HCT116 (cell line): ENCODE measurements around the gene PREP. TPM values are rescaled to one million over a fixed set of nuclear protein-coding genes. Genes with fewer than 3 reads are reported as not detected.

Experiments used
- ATAC-seq: fragments of 200-7000 bp; cut with Tn5 transposase; 2 replicates; pipeline ENCODE4 v1.9.1; 2020; ENCODE audit warnings: mild to moderate bottlenecking, moderate library complexity
- BruUV-seq: library from RNA; stranded (reverse); fragments of 400-500 nt; replicated peaks from 2 replicates; lab custom pipeline; 2021; lab: Mats Ljungman, UMichigan
- CTCF ChIA-PET: fragments of 300-600 bp; sonication (Branson Sonifier 250); formaldehyde crosslinking; loops from one replicate; lab custom pipeline; 2021; ENCODE audit warnings: antibody characterized with exemption; lab: Charles Lee
- POLR2A ChIA-PET: fragments of 300-600, 350-600 bp; sonication (Branson Sonifier 250); formaldehyde crosslinking; loops from one replicate; lab custom pipeline; 2021; ENCODE audit warnings: antibody characterized with exemption; lab: Charles Lee
- RAD21 ChIA-PET, 2 experiments: fragments of 300-600 bp; sonication (Branson Sonifier 250); formaldehyde crosslinking; loops; one replicate each; lab custom pipeline; 2023; ENCODE audit warnings: low total read pairs in 2 of 2; ENCODE audit not compliant: uncharacterized antibody in 2 of 2, unreplicated experiment in 2 of 2, low non-redundant PET in 1 of 2; lab: Charles Lee
- DNase-seq: peaks from one replicate; pipeline ENCODE4 v3.0.0-alpha.2; 2010; ENCODE audit warnings: low read depth, low spot score
- H2AFZ ChIP-seq: fragments of 200-600 bp; shearing (Covaris generic), sonication (generic); 2 replicates; pipeline ENCODE4 v1.6.1; 2017; ENCODE audit warnings: low read depth, mixed run types, mixed read lengths, antibody characterized with exemption, low read length; ENCODE audit not compliant: poor library complexity, severe bottlenecking
- H3K27ac ChIP-seq: 2 replicates; pipeline ENCODE4 v1.5.1; 2012; ENCODE audit warnings: low read depth, low read length
- H3K27me3 ChIP-seq: fragments of 200-600 bp; sonication (generic); 2 replicates; pipeline ENCODE4 v1.6.1; 2016; ENCODE audit warnings: mixed run types, low read length, mixed read lengths; ENCODE audit not compliant: insufficient read depth
- H3K36me3 ChIP-seq, 2 experiments: fragments of 200-500 bp in 1 of 2; fragments of 200-600 bp in 1 of 2; sonication (Bioruptor generic) in 1 of 2; sonication (generic) in 1 of 2; 2 replicates each; pipeline versions ENCODE4 v1.5.1 to v1.6.1; 2014 to 2016; ENCODE audit warnings: low read length in 2 of 2, inconsistent platforms in 1 of 2, mixed read lengths in 1 of 2, mixed run types in 1 of 2; ENCODE audit not compliant: insufficient read depth in 2 of 2, control insufficient read depth in 1 of 2
- H3K4me1 ChIP-seq, 2 experiments: fragments of 200-600 bp in 1 of 2; sonication (generic) in 1 of 2; 2 replicates each; pipeline versions ENCODE4 v1.5.1 to v1.6.1; 2012 to 2017; ENCODE audit warnings: low read length in 2 of 2, inconsistent platforms in 1 of 2, mild to moderate bottlenecking in 1 of 2, mixed read lengths in 1 of 2, mixed run types in 1 of 2, moderate library complexity in 1 of 2; ENCODE audit not compliant: insufficient read depth in 2 of 2, control insufficient read depth in 1 of 2
- H3K4me2 ChIP-seq: fragments of 200-600 bp; sonication (generic); 2 replicates; pipeline ENCODE4 v1.6.1; 2017; ENCODE audit warnings: mixed run types, low read length, mixed read lengths
- H3K4me3 ChIP-seq, 2 experiments: fragments of 200-600 bp in 1 of 2; sonication (generic) in 1 of 2; replicated peaks in 1 of 2; 2 replicates each; pipeline ENCODE4 v1.5.1; 2011 to 2016; ENCODE audit warnings: low read length in 2 of 2, control low read depth in 1 of 2, low read depth in 1 of 2, mild to moderate bottlenecking in 1 of 2, mixed read lengths in 1 of 2, mixed run types in 1 of 2
- H3K79me2 ChIP-seq: fragments of 200-600 bp; sonication (generic); 2 replicates; pipeline ENCODE4 v1.6.1; 2017; ENCODE audit warnings: mild to moderate bottlenecking, mixed run types, low read length, moderate library complexity, mixed read lengths; ENCODE audit not compliant: insufficient read depth
- H3K9ac ChIP-seq: fragments of 200-600 bp; sonication (generic); 2 replicates; pipeline ENCODE4 v1.6.1; 2016; ENCODE audit warnings: low read length, mixed read lengths
- H3K9me2 ChIP-seq: fragments of 200-600 bp; sonication (generic), shearing (Covaris generic); 2 replicates; pipeline ENCODE4 v1.6.1; 2017; ENCODE audit warnings: mixed run types, mild to moderate bottlenecking, moderate library complexity; ENCODE audit not compliant: insufficient read depth
- H3K9me3 ChIP-seq, 2 experiments: fragments of 200-500 bp in 1 of 2; fragments of 200-600 bp in 1 of 2; sonication (Bioruptor generic) in 1 of 2; sonication (generic) in 1 of 2; 2 replicates each; pipeline ENCODE4 v1.6.1; 2014 to 2017; ENCODE audit warnings: low read length in 2 of 2, mixed read lengths in 2 of 2, inconsistent platforms in 1 of 2, low read depth in 1 of 2, mild to moderate bottlenecking in 1 of 2, mixed run types in 1 of 2, moderate library complexity in 1 of 2; ENCODE audit not compliant: control insufficient read depth in 1 of 2, insufficient read depth in 1 of 2
- H4K20me1 ChIP-seq: fragments of 200-600 bp; sonication (generic), shearing (Covaris generic); 2 replicates; pipeline ENCODE4 v1.6.1; 2017; ENCODE audit warnings: mixed run types, mild to moderate bottlenecking, moderate library complexity; ENCODE audit not compliant: insufficient read depth
- CBX3 ChIP-seq: IDR thresholded peaks from 2 replicates; pipeline ENCODE4 v1.6.1; 2012; ENCODE audit warnings: low read depth
- CEBPB ChIP-seq: IDR thresholded peaks from 2 replicates; pipeline ENCODE4 v1.6.1; 2012; ENCODE audit warnings: low read depth
- EGR1 ChIP-seq: IDR thresholded peaks from 2 replicates; pipeline ENCODE4 v1.6.1; 2012; ENCODE audit warnings: low read depth
- ELF1 ChIP-seq: IDR thresholded peaks from 2 replicates; pipeline ENCODE4 v1.6.1; 2012; ENCODE audit warnings: low read depth, borderline replicate concordance
- FOSL1 ChIP-seq: IDR thresholded peaks from 2 replicates; pipeline ENCODE4 v1.6.1; 2012; ENCODE audit warnings: low read depth
- JUND ChIP-seq: IDR thresholded peaks from 2 replicates; pipeline ENCODE4 v1.6.1; 2012
- POLR2AphosphoS5 ChIP-seq: IDR thresholded peaks from 2 replicates; pipeline ENCODE4 v1.6.1; 2011; ENCODE audit warnings: mild to moderate bottlenecking, low read depth, low read length, moderate library complexity
- RAD21 ChIP-seq: IDR thresholded peaks from 2 replicates; pipeline ENCODE4 v1.6.1; 2012; ENCODE audit warnings: low read depth, mild to moderate bottlenecking
- SP1 ChIP-seq: IDR thresholded peaks from 2 replicates; pipeline ENCODE4 v1.6.1; 2012; ENCODE audit warnings: low read depth
- SRF ChIP-seq: IDR thresholded peaks from 2 replicates; pipeline ENCODE4 v1.6.1; 2012; ENCODE audit warnings: low read depth
- TCF7L2 ChIP-seq: IDR thresholded peaks from 2 replicates; pipeline ENCODE4 v1.7.0; 2011; ENCODE audit warnings: borderline replicate concordance, inconsistent platforms; ENCODE audit not compliant: insufficient read depth, insufficient read length; ENCODE audit errors: extremely low read depth
- YY1 ChIP-seq: IDR thresholded peaks from 2 replicates; pipeline ENCODE4 v1.6.1; 2011; ENCODE audit warnings: low read length, low read depth, moderate library complexity, mild to moderate bottlenecking; ENCODE audit not compliant: insufficient replicate concordance; ENCODE audit errors: extremely low read depth
- ZFX ChIP-seq: fragments of 450-650 bp; IDR thresholded peaks from 2 replicates; pipeline ENCODE4 v1.6.1; 2017
- ZNF274 ChIP-seq: fragments of 200-500 bp; sonication (Bioruptor generic); IDR thresholded peaks from 2 replicates; pipeline ENCODE4 v1.6.1; 2014; ENCODE audit warnings: mild to moderate bottlenecking, low read depth, low read length, inconsistent platforms
- intact Hi-C: fragments of 100-400 bp; cut with micrococcal nuclease; formaldehyde crosslinking; loops from 2 replicates; pipeline ENCODE4 v1.10.0; 2022
- total RNA-seq: library from RNA; stranded (reverse); gene quantifications from one replicate; pipeline ENCODE4 v1.2.1, GENCODE V29; 2021; ENCODE audit not compliant: unreplicated experiment
- TF ChIP-seq, protein P1 (sequence below), 3 experiments: fragments of 200-600 bp in 1 of 3; sonication (generic) in 1 of 3; IDR thresholded peaks in 2 of 3; conservative IDR thresholded peaks in 1 of 3; 2 replicates each; pipeline ENCODE4 v1.5.1; 2012 to 2017; ENCODE audit warnings: low read depth in 2 of 3, low read length in 2 of 3, antibody characterized with exemption in 1 of 3, borderline replicate concordance in 1 of 3, control low read depth in 1 of 3, mild to moderate bottlenecking in 1 of 3, mixed read lengths in 1 of 3, mixed run types in 1 of 3, moderate library complexity in 1 of 3; ENCODE audit not compliant: insufficient read depth in 1 of 3
- TF ChIP-seq, protein P2 (sequence below): IDR thresholded peaks from 2 replicates; pipeline ENCODE4 v1.6.1; 2012
- TF ChIP-seq, protein P3 (sequence below): IDR thresholded peaks from 2 replicates; pipeline ENCODE4 v1.6.1; 2012

PREP gene
- total RNA-seq, 1 experiment from 2014 or later = 53.5 TPM

DNA sequence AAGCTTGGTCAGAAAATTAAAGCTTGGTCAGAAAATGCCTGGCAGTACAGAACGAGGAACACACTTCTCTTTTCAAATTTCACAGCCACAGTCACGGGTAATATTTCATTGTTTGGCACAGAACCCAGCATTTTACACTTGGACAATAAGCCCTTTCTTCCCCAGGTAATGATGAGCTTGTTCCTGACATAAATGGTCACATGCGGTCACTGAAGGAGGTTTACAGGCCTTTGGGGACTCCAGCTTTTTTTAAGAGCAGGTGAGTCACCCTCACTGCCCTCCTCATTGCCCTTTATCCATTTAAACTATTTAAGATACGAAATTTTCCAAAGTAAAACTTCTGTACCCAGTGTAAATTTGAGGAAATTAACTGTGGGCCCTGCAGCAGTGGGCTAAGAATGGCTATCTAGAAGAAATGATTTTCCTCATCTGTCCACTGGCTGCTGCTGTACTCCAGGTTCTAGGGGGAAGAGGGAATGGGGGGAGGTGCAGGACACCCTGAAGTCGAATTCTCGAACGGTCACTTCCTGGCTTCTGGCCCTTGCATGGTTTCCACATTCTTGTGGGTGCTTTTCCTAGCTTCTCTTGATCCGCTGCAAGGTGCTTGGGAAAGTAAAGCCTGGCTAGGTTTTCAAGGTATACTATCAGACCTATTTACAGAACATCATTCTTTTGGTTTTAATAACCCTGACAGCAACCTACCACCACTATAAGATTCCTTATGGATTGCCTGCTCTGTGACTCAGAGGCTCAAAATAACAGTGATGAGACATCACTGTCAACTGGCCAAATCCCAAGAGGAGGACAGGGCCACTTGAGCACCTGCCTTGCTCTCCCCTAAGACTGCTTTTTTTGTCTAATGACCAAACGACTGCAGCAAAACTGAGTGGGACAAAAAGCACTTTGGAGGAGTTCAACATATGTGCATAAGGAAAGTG lies 75.8 kb downstream of the PREP start:
- ATAC-seq = peak; percentile 81
- H3K79me2 ChIP-seq = 0 out of 2 replicates have a peak, but pooled peaks cover 3% of the 10 kb centered on the region
- H3K4me1 ChIP-seq = peaks cover 60 to 77% of the 10 kb centered on the region in 2 experiments
- ChIA-PET POLR2A (interaction anchor here (0.5 to 1.3 kb wide), 3 partner anchors 8 to 290 kb away, joined by 3 to 4 read pairs (median 3); no protein-coding TSS in a partner anchor), CTCF (interaction anchor here (0.9 to 1.8 kb wide), 4 partner anchors 8 to 239 kb away, joined by 3 to 17 read pairs (median 4); no protein-coding TSS in a partner anchor), RAD21 (interaction anchor here in 1 of 2 experiments (1.4 kb wide), 1 partner anchor 36 kb away, joined by 3 read pairs; no protein-coding TSS in a partner anchor)
- peak; percentile 94 for DNase-seq
- intact Hi-C loops = loop anchor here (2.0 kb wide), 1 partner anchor 76 kb away; the partner anchor contains the start of gene PREP
- TF ChIP-seq POLR2AphosphoS5 (peak; percentile 34; the same call in 1 of the 2 replicates), YY1 (no peak), ZNF274 (no peak), RAD21 (0 out of 2 replicates have a peak, but pooled peaks have one; percentile 9), JUND (peak; percentile 88), CBX3 (peak; percentile 72; the same call in 1 of the 2 replicates), SRF (peak; percentile 86), EGR1 (0 out of 2 replicates have a peak, but pooled peaks have one; percentile 14), TCF7L2 (no peak), FOSL1 (peak; percentile 86), ZFX (no peak), ELF1 (no peak; the same call in 1 of the 2 replicates), CEBPB (peak; percentile 66), SP1 (peak; percentile 74)
- TF ChIP-seq, protein P1, sequence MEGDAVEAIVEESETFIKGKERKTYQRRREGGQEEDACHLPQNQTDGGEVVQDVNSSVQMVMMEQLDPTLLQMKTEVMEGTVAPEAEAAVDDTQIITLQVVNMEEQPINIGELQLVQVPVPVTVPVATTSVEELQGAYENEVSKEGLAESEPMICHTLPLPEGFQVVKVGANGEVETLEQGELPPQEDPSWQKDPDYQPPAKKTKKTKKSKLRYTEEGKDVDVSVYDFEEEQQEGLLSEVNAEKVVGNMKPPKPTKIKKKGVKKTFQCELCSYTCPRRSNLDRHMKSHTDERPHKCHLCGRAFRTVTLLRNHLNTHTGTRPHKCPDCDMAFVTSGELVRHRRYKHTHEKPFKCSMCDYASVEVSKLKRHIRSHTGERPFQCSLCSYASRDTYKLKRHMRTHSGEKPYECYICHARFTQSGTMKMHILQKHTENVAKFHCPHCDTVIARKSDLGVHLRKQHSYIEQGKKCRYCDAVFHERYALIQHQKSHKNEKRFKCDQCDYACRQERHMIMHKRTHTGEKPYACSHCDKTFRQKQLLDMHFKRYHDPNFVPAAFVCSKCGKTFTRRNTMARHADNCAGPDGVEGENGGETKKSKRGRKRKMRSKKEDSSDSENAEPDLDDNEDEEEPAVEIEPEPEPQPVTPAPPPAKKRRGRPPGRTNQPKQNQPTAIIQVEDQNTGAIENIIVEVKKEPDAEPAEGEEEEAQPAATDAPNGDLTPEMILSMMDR (IDR thresholded peaks at IDR 0.05 in 2 of 3, conservative IDR thresholded peaks at IDR 0.05 in 1 of 3; ENCODE audit: borderline replicate concordance in 1 of 3, insufficient read depth in 1 of 3, low read depth in 2 of 3, low read length in 2 of 3) = no peak
- TF ChIP-seq, protein P2, sequence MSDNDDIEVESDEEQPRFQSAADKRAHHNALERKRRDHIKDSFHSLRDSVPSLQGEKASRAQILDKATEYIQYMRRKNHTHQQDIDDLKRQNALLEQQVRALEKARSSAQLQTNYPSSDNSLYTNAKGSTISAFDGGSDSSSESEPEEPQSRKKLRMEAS = peak; percentile 39
- TF ChIP-seq, protein P3, sequence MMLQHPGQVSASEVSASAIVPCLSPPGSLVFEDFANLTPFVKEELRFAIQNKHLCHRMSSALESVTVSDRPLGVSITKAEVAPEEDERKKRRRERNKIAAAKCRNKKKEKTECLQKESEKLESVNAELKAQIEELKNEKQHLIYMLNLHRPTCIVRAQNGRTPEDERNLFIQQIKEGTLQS = peak; percentile 41; the same call in 1 of the 2 replicates
- no peaks in the 10 kb centered on the region for H3K27me3 ChIP-seq
- H3K9ac ChIP-seq = peak overlapping the region; percentile 61
- H3K36me3 ChIP-seq = no peaks in the 10 kb centered on the region; a peak in 1 of 4 replicates
- peak overlapping the region; percentile 72 for H3K4me2 ChIP-seq
- H4K20me1 ChIP-seq = no peaks in the 10 kb centered on the region
- H3K4me3 ChIP-seq = peak overlapping the region; percentile 19 to 47
- peak overlapping the region; percentile 84 for H3K27ac ChIP-seq
- BruUV-seq = no TSS peak
- H2AFZ ChIP-seq = no peak overlapping the region
- H3K9me3 ChIP-seq = no peaks in the 10 kb centered on the region
- no peaks in the 10 kb centered on the region for H3K9me2 ChIP-seq
